Measurements from ENCODE around the gene MAJIN. TPM values are rescaled to one million over a fixed set of nuclear protein-coding genes. Genes with fewer than 3 reads are reported as not detected.

The MAJIN gene
- total RNA-seq: not detected in 2 replicates

GRCh38 chr11:64971421-64972233 lies at the start of gene MAJIN:
TSS of gene MAJIN (minus strand) at chr11:64972108. CDS start at chr11:64959405, 12,703 bp downstream.

GRCh38 chr11:65013888-65014725 lies 42.2 kb upstream of the MAJIN start, which contains the start of gene ARL2:
TSS of gene ARL2 (plus strand) at chr11:65014160. CDS start at chr11:65014208, 48 bp downstream.

GRCh38 chr11:64996710-64997380 lies 24.9 kb upstream of the MAJIN start, which contains the start of gene BATF2:
TSS of gene BATF2 (minus strand) at chr11:64996971. CDS start at chr11:64996914, 57 bp downstream.

GRCh38 chr11:64935359-64936081 lies 36.4 kb downstream of the MAJIN start, which contains the start of gene GPHA2:
TSS of gene GPHA2 (minus strand) at chr11:64935893. CDS start at chr11:64935460, 433 bp downstream.

GRCh38 chr11:64923944-64924909 lies 47.7 kb downstream of the MAJIN start, which contains the start of gene PPP2R5B:
TSS of gene PPP2R5B (plus strand) at chr11:64924689. CDS start at chr11:64925735, 1,046 bp downstream.

GRCh38 chr11:64916775-64917662 lies 54.9 kb downstream of the MAJIN start, which contains the start of gene ATG2A:
TSS of gene ATG2A (minus strand) at chr11:64917209. CDS start at chr11:64917135, 74 bp downstream.

Other genes with a start within 250 kb of the MAJIN start
- gene NRXN2, start 248.9 kb downstream of the MAJIN start, total RNA-seq: 0.57 and 0.74 TPM in 2 replicates
- 0.18 and 0.71 TPM in 2 replicates for gene RASGRP2, start 228.0 kb downstream of the MAJIN start, total RNA-seq
- 0.57 and 3.1 TPM in 2 replicates for gene PYGM, start 212.1 kb downstream of the MAJIN start, total RNA-seq
- 49.1 and 65.5 TPM in 2 replicates for gene SF1, start 193.6 kb downstream of the MAJIN start, total RNA-seq
- gene MAP4K2, start 168.9 kb downstream of the MAJIN start, total RNA-seq: 5.4 and 10.1 TPM in 2 replicates
- 8.0 and 14.0 TPM in 2 replicates for gene MEN1, start 161.6 kb downstream of the MAJIN start, total RNA-seq
- under 0.01 TPM in 2 replicates for gene CDC42BPG, start 127.5 kb downstream of the MAJIN start, total RNA-seq
- 48.1 and 54.9 TPM in 2 replicates for gene EHD1, start 93.5 kb downstream of the MAJIN start, total RNA-seq
- gene ATG2A, start 54.9 kb downstream of the MAJIN start, total RNA-seq: 6.5 and 8.0 TPM in 2 replicates
- gene PPP2R5B, start 47.4 kb downstream of the MAJIN start, total RNA-seq: 6.7 and 11.2 TPM in 2 replicates
- gene GPHA2, start 36.2 kb downstream of the MAJIN start, total RNA-seq: not detected in 2 replicates
- gene BATF2, start 24.9 kb upstream of the MAJIN start, total RNA-seq: 0.37 and 0.71 TPM in 2 replicates
- gene ARL2, start 42.1 kb upstream of the MAJIN start, total RNA-seq: 77.1 and 85.5 TPM in 2 replicates
- 4.8 and 6.9 TPM in 2 replicates for gene SNX15, start 55.3 kb upstream of the MAJIN start, total RNA-seq
- gene SAC3D1, start 69.1 kb upstream of the MAJIN start, total RNA-seq: 5.0 and 6.4 TPM in 2 replicates
- 23.9 and 27.7 TPM in 2 replicates for gene NAALADL1, start 86.4 kb upstream of the MAJIN start, total RNA-seq
- gene CDCA5, start 111.9 kb upstream of the MAJIN start, total RNA-seq: 0.85 and 1.2 TPM in 2 replicates
- gene ZFPL1, start 112.1 kb upstream of the MAJIN start, total RNA-seq: 36.1 and 36.6 TPM in 2 replicates
- 150 and 176 TPM in 2 replicates for gene VPS51, start 124.1 kb upstream of the MAJIN start, total RNA-seq
- gene TM7SF2, start 139.8 kb upstream of the MAJIN start, total RNA-seq: 22.8 and 28.9 TPM in 2 replicates
- 6.3 and 7.5 TPM in 2 replicates for gene ZNHIT2, start 145.6 kb upstream of the MAJIN start, total RNA-seq
- gene FAU, start 150.0 kb upstream of the MAJIN start, total RNA-seq: 477 and 542 TPM in 2 replicates
- 34.8 and 41.3 TPM in 2 replicates for gene MRPL49, start 150.2 kb upstream of the MAJIN start, total RNA-seq
- 16.8 and 18.1 TPM in 2 replicates for gene SYVN1, start 162.4 kb upstream of the MAJIN start, total RNA-seq
- gene SPDYC, start 198.1 kb upstream of the MAJIN start, total RNA-seq: not detected in 2 replicates
- 65.3 and 72.6 TPM in 2 replicates for gene CAPN1, start 209.8 kb upstream of the MAJIN start, total RNA-seq